H1 (cell line): ENCODE measurements around the gene ARAP3. TPM values are rescaled to one million over a fixed set of nuclear protein-coding genes. Genes with fewer than 3 reads are reported as not detected.

Experiments used
- CTCF ChIA-PET: fragments of 300-600 bp; sonication (Branson Sonifier 250); formaldehyde crosslinking; loops from one replicate; lab custom pipeline; 2021; ENCODE audit not compliant: partially characterized antibody; lab: Charles Lee
- POLR2A ChIA-PET: fragments of 300-600 bp; sonication (Branson Sonifier 250); formaldehyde crosslinking; loops from one replicate; lab custom pipeline; 2021; ENCODE audit warnings: inconsistent platforms; ENCODE audit not compliant: partially characterized antibody; lab: Charles Lee
- DNase-seq, 2 experiments: peaks; one replicate each; pipeline versions ENCODE4 v3.0.0 to v3.0.0-alpha.2; 2010 to 2022; ENCODE audit warnings: low spot score in 2 of 2, low read depth in 1 of 2, mixed read lengths in 1 of 2
- FAIRE-seq: peaks from 2 replicates; lab custom pipeline; 2011; peaks lifted over from hg19 to GRCh38; lab: Jason Lieb, UNC
- H2AFZ ChIP-seq: 2 replicates; pipeline ENCODE4 v1.8.1; 2012; ENCODE audit warnings: low read length, inconsistent platforms
- H2AK5ac ChIP-seq: 2 replicates; pipeline ENCODE4 v1.6.1; 2013; ENCODE audit warnings: low read depth, low read length
- H2BK120ac ChIP-seq: replicated peaks from 2 replicates; pipeline ENCODE3; 2013; ENCODE audit warnings: low read depth, low read length, inconsistent platforms
- H2BK12ac ChIP-seq: 2 replicates; pipeline ENCODE4 v1.6.1; 2013; ENCODE audit warnings: low read depth, low read length
- H2BK15ac ChIP-seq: 2 replicates; pipeline ENCODE4 v1.6.1; 2013; ENCODE audit warnings: low read length
- H2BK20ac ChIP-seq: 2 replicates; pipeline ENCODE4 v1.6.1; 2013; ENCODE audit warnings: low read length
- H2BK5ac ChIP-seq: 2 replicates; pipeline ENCODE4 v1.6.1; 2013; ENCODE audit warnings: low read depth, low read length
- H3K14ac ChIP-seq: 2 replicates; pipeline ENCODE4 v1.6.1; 2013; ENCODE audit warnings: inconsistent platforms; ENCODE audit not compliant: insufficient read length
- H3K18ac ChIP-seq: 2 replicates; pipeline ENCODE4 v1.6.1; 2013; ENCODE audit warnings: low read length; ENCODE audit errors: extremely low read depth
- H3K23ac ChIP-seq: 2 replicates; pipeline ENCODE4 v1.6.1; 2013; ENCODE audit warnings: inconsistent platforms; ENCODE audit not compliant: insufficient read length
- H3K23me2 ChIP-seq: 2 replicates; pipeline ENCODE4 v1.6.1; 2013; ENCODE audit warnings: low read depth, low read length
- H3K27ac ChIP-seq: 2 replicates; pipeline ENCODE4 v1.6.1; 2011; ENCODE audit warnings: low read depth, low read length, inconsistent platforms
- H3K27me3 ChIP-seq, 4 experiments: replicated peaks in 1 of 4; 1 replicate in 1 of 4; 2 replicates in 3 of 4; pipeline versions ENCODE4 v1.6.1 to v1.8.1; 2011 to 2013; ENCODE audit warnings: low read length in 3 of 4, mild to moderate bottlenecking in 3 of 4, inconsistent platforms in 2 of 4, mixed read lengths in 2 of 4, moderate library complexity in 1 of 4; ENCODE audit not compliant: control insufficient read depth in 3 of 4, insufficient read depth in 3 of 4; ENCODE audit errors: extremely low read depth in 1 of 4
- H3K36me3 ChIP-seq, 4 experiments: 2 replicates each; pipeline versions ENCODE4 v1.6.1 to v1.8.1; 2011 to 2013; ENCODE audit warnings: mild to moderate bottlenecking in 4 of 4, low read length in 3 of 4, moderate library complexity in 2 of 4, control low read depth in 1 of 4, inconsistent platforms in 1 of 4; ENCODE audit not compliant: insufficient read depth in 4 of 4, control insufficient read depth in 2 of 4
- H3K4ac ChIP-seq: replicated peaks from 2 replicates; pipeline ENCODE3; 2013; ENCODE audit warnings: low read length, low read depth, mixed read lengths, inconsistent platforms; ENCODE audit not compliant: insufficient read length
- H3K4me1 ChIP-seq, 4 experiments: replicated peaks in 1 of 4; 1 replicate in 1 of 4; 2 replicates in 3 of 4; pipeline versions ENCODE4 v1.6.1 to v1.8.1; 2011 to 2013; ENCODE audit warnings: low read length in 3 of 4, inconsistent platforms in 2 of 4, mixed read lengths in 1 of 4; ENCODE audit not compliant: insufficient read depth in 4 of 4, control insufficient read depth in 3 of 4
- H3K4me2 ChIP-seq, 2 experiments: 2 replicates each; pipeline versions ENCODE4 v1.6.1 to v1.8.1; 2011 to 2013; ENCODE audit warnings: low read depth in 2 of 2, low read length in 2 of 2, control low read depth in 1 of 2, inconsistent platforms in 1 of 2, mild to moderate bottlenecking in 1 of 2; ENCODE audit not compliant: insufficient read depth in 1 of 2
- H3K4me3 ChIP-seq, 4 experiments: fragments of 200-600, 300-600 bp in 1 of 4; sonication (generic), shearing (Covaris generic), sonication (Bioruptor Twin) in 1 of 4; 2 replicates each; pipeline versions ENCODE4 v1.5.1 to v1.8.1; 2011 to 2016; ENCODE audit warnings: low read length in 4 of 4, low read depth in 3 of 4, control low read depth in 2 of 4, inconsistent platforms in 2 of 4, mild to moderate bottlenecking in 2 of 4, mixed read lengths in 1 of 4, moderate library complexity in 1 of 4; ENCODE audit not compliant: insufficient read depth in 2 of 4; ENCODE audit errors: extremely low read depth in 1 of 4
- H3K56ac ChIP-seq: replicated peaks from 2 replicates; pipeline ENCODE3; 2013; ENCODE audit warnings: low read depth, mild to moderate bottlenecking, mixed read lengths, low read length, inconsistent platforms; ENCODE audit not compliant: insufficient read length
- H3K79me1 ChIP-seq: 2 replicates; pipeline ENCODE4 v1.6.1; 2013; ENCODE audit warnings: low read depth, low read length, control low read depth
- H3K79me2 ChIP-seq, 2 experiments: 2 replicates each; pipeline versions ENCODE4 v1.6.1 to v1.8.1; 2012 to 2013; ENCODE audit warnings: low read length in 2 of 2, mild to moderate bottlenecking in 2 of 2, inconsistent platforms in 1 of 2; ENCODE audit not compliant: insufficient read depth in 2 of 2, control insufficient read depth in 1 of 2
- H3K9ac ChIP-seq, 4 experiments: replicated peaks in 1 of 4; 1 replicate in 1 of 4; 2 replicates in 3 of 4; pipeline versions ENCODE4 v1.6.1 to v1.8.1; 2011 to 2013; ENCODE audit warnings: low read depth in 3 of 4, low read length in 3 of 4, control low read depth in 2 of 4, mild to moderate bottlenecking in 2 of 4, moderate library complexity in 2 of 4, inconsistent platforms in 1 of 4; ENCODE audit errors: extremely low read depth in 1 of 4
- H3K9me3 ChIP-seq, 2 experiments: 2 replicates each; pipeline versions ENCODE4 v1.6.1 to v1.8.1; 2012 to 2013; ENCODE audit warnings: mild to moderate bottlenecking in 2 of 2, moderate library complexity in 2 of 2, control low read depth in 1 of 2, inconsistent platforms in 1 of 2, low read depth in 1 of 2, low read length in 1 of 2, mixed read lengths in 1 of 2; ENCODE audit not compliant: insufficient read depth in 2 of 2
- H4K20me1 ChIP-seq, 2 experiments: replicated peaks in 1 of 2; 2 replicates each; pipeline versions ENCODE3 to v1.8.1; 2011 to 2013; ENCODE audit warnings: inconsistent platforms in 2 of 2, low read length in 2 of 2, mild to moderate bottlenecking in 1 of 2; ENCODE audit not compliant: insufficient read depth in 2 of 2, control insufficient read depth in 1 of 2
- H4K5ac ChIP-seq: 2 replicates; pipeline ENCODE4 v1.6.1; 2013; ENCODE audit warnings: low read length, low read depth, mixed read lengths, inconsistent platforms; ENCODE audit not compliant: insufficient read length
- H4K8ac ChIP-seq: 2 replicates; pipeline ENCODE4 v1.8.0; 2013; ENCODE audit warnings: mild to moderate bottlenecking, moderate library complexity, low read length, inconsistent platforms; ENCODE audit not compliant: insufficient read depth; ENCODE audit errors: extremely low read depth
- H4K91ac ChIP-seq: replicated peaks from 2 replicates; pipeline ENCODE3; 2013; ENCODE audit warnings: low read length, mixed read lengths, inconsistent platforms; ENCODE audit not compliant: insufficient read length
- CHD1 ChIP-seq: IDR thresholded peaks from 2 replicates; pipeline ENCODE4 v1.6.1; 2012; ENCODE audit warnings: low read depth, low read length, improper control_type of control experiment
- GABPA ChIP-seq: IDR thresholded peaks from 2 replicates; pipeline ENCODE4 v1.6.1; 2011; ENCODE audit warnings: mild to moderate bottlenecking, low read length, moderate library complexity, borderline replicate concordance; ENCODE audit not compliant: insufficient read depth
- GTF2F1 ChIP-seq: IDR thresholded peaks from 2 replicates; pipeline ENCODE4 v1.6.1; 2012; ENCODE audit warnings: low read depth, low read length, improper control_type of control experiment, borderline replicate concordance
- MAFK ChIP-seq: IDR thresholded peaks from 2 replicates; pipeline ENCODE4 v1.6.1; 2012; ENCODE audit warnings: low read depth, mild to moderate bottlenecking, improper control_type of control experiment, low read length
- NANOG ChIP-seq: IDR thresholded peaks from 2 replicates; pipeline ENCODE4 v1.6.1; 2011; ENCODE audit warnings: low read length, low read depth, mild to moderate bottlenecking, inconsistent platforms; ENCODE audit not compliant: insufficient read depth, poor library complexity, severe bottlenecking
- POLR2AphosphoS5 ChIP-seq: IDR thresholded peaks from 2 replicates; pipeline ENCODE4 v1.6.1; 2011; ENCODE audit warnings: low read depth, low read length
- RAD21 ChIP-seq, 2 experiments: IDR thresholded peaks in 1 of 2; conservative IDR thresholded peaks in 1 of 2; 2 replicates each; pipeline ENCODE4 v1.6.1; 2011; ENCODE audit warnings: low read depth in 2 of 2, low read length in 2 of 2, improper control_type of control experiment in 1 of 2, inconsistent platforms in 1 of 2, mild to moderate bottlenecking in 1 of 2, moderate library complexity in 1 of 2
- RBBP5 ChIP-seq: IDR thresholded peaks from 2 replicates; pipeline ENCODE4 v1.7.1; 2012; ENCODE audit warnings: low read depth, mild to moderate bottlenecking, inconsistent platforms, low read length, moderate library complexity, borderline replicate concordance
- SAP30 ChIP-seq: fragments of 300-600 bp; sonication (generic); IDR thresholded peaks from 2 replicates; pipeline ENCODE4 v1.7.1; 2012; ENCODE audit warnings: low read length, moderate library complexity, mild to moderate bottlenecking, inconsistent platforms; ENCODE audit not compliant: insufficient read depth, insufficient replicate concordance
- SP4 ChIP-seq: IDR thresholded peaks from 2 replicates; pipeline ENCODE4 v1.6.1; 2012; ENCODE audit warnings: low read length, inconsistent platforms
- TBP ChIP-seq: IDR thresholded peaks from 2 replicates; pipeline ENCODE4 v1.6.1; 2011; ENCODE audit warnings: low read depth, low read length, improper control_type of control experiment
- WGBS, 2 experiments: shearing (Covaris generic) in 1 of 2; methylation state at CpG; one replicate each; pipeline versions ENCODE4 v1.1.6 to v1.1.7; 2013 to 2015; ENCODE audit warnings: low lambda C conversion rate in 2 of 2, mixed read lengths in 2 of 2, inconsistent platforms in 1 of 2, low coverage in 1 of 2, missing lambda C conversion rate in 1 of 2; ENCODE audit not compliant: insufficient replicate concordance in 2 of 2, insufficient coverage in 1 of 2, insufficient read length in 1 of 2; ENCODE audit errors: extremely low coverage in 1 of 2, missing lambda C conversion rate in 1 of 2; 5-methylcytosine and 5-hydroxymethylcytosine counted together
- polyA plus RNA-seq, 7 experiments: library from polyadenylated mRNA; depleted of rRNA in 3 of 7; stranded (reverse) in 5 of 7; unstranded in 2 of 7; fragments of >200 nt in 5 of 7; fragments of 200-250 nt in 2 of 7; gene quantifications; 1 replicate in 5 of 7; 2 replicates in 1 of 7; 4 replicates in 1 of 7; pipeline versions ENCODE4 v1.2.1 to v1.2.3, GENCODE V29; 2011 to 2013; ENCODE audit warnings: missing spikeins in 2 of 7, mixed read lengths in 2 of 7
- total RNA-seq: library from RNA; stranded (reverse); fragmentation: NEBNext Ultra II Directional; extraction: Animal tissue kit (Norgen Biotek cat#: 25700); gene quantifications from 2 replicates; pipeline ENCODE4 v1.2.1, GENCODE V29; 2021
- TF ChIP-seq, protein P1 (sequence below): IDR thresholded peaks from 2 replicates; pipeline ENCODE4 v1.6.1; 2011; ENCODE audit warnings: low read length, improper control_type of control experiment

Gene ARAP3
- total and polyA plus RNA-seq, 2 of the 8 experiments (the other 6 are each of a cell fraction or from before 2014, with no cell fraction given), result 14.4 to 48.6 TPM

DNA sequence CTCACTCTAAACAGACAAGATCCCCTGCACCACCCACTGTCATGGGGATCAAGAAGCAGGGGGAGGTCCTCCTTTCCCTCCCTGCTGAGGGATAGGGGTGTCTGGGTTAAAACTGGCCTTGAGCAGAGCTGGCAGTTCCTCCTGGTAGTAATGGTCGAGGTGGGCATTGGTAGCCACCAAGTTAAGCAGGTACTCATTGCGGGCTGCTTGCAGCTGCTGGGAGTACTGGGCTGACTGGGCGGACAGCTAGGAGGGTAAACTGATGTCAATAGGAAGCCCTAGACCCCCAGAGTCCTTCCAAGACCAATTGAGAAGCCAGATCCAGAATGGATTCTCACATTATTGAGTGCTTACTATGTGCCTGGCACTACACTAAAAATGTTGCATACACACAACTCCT lies 34.2 kb downstream of the ARAP3 start:
- Histone ChIP-seq H3K79me2 (no peaks in the 10 kb centered on the region), H3K9me3 (no peaks in the 10 kb centered on the region), H2BK120ac (no peak overlapping the region), H3K36me3 (peaks cover 0 to 14% (median 5%) of the 10 kb centered on the region in 4 experiments; a peak in 3 of 8 replicates), H3K14ac (no peak overlapping the region), H2BK15ac (no peak overlapping the region), H3K4me3 (no peak overlapping the region), H3K9ac (no peak overlapping the region), H3K79me1 (peaks cover 3% of the 10 kb centered on the region; the same call in 1 of the 2 replicates), H3K4me1 (peaks cover 2 to 8% (median 6%) of the 10 kb centered on the region in 4 experiments; a peak in 6 of 7 replicates), H3K4me2 (no peak overlapping the region), H2BK5ac (no peak overlapping the region), H4K8ac (no peak overlapping the region), H3K18ac (no peak overlapping the region), H2BK20ac (no peak overlapping the region), H3K27me3 (no peaks in the 10 kb centered on the region; a peak in 1 of 7 replicates), H3K23ac (no peak overlapping the region), H2AK5ac (no peak overlapping the region), H4K91ac (no peak overlapping the region), H3K27ac (no peak overlapping the region), H3K23me2 (peaks cover 3% of the 10 kb centered on the region; the same call in 1 of the 2 replicates), H4K20me1 (peaks cover 0 to 2% of the 10 kb centered on the region in 2 experiments), H2AFZ (no peak overlapping the region), H3K4ac (no peak overlapping the region), H2BK12ac (no peak overlapping the region), H4K5ac (no peak overlapping the region), H3K56ac (no peak overlapping the region)
- ChIA-PET CTCF (interaction anchor here (0.9 to 4.2 kb wide), 5 partner anchors 10 to 113 kb away, joined by 3 to 21 read pairs (median 9); no protein-coding TSS in a partner anchor), POLR2A (interaction anchor here (1.4 to 7.3 kb wide), 2 partner anchors 10 kb away, joined by 8 to 96 read pairs; partner anchors contain the start of genes HDAC3 and RELL2)
- DNase-seq (no peak), FAIRE-seq (no peak)
- WGBS, 2 experiments, result 79% methylated on average over 3 of the region's 3 CpGs; no CpG with 5 or more reads in 1 of the 2 experiments
- TF ChIP-seq POLR2AphosphoS5, result no peak
- TF ChIP-seq RBBP5, result no peak
- TF ChIP-seq RAD21 (IDR thresholded peaks at IDR 0.05 in 1 of 2, conservative IDR thresholded peaks at IDR 0.05 in 1 of 2; ENCODE audit: low read depth in 2 of 2, low read length in 2 of 2), result no peak
- TF ChIP-seq SAP30, result no peak
- no peak for TF ChIP-seq MAFK
- TF ChIP-seq SP4, result no peak
- TF ChIP-seq TBP, result no peak
- TF ChIP-seq, protein P1, sequence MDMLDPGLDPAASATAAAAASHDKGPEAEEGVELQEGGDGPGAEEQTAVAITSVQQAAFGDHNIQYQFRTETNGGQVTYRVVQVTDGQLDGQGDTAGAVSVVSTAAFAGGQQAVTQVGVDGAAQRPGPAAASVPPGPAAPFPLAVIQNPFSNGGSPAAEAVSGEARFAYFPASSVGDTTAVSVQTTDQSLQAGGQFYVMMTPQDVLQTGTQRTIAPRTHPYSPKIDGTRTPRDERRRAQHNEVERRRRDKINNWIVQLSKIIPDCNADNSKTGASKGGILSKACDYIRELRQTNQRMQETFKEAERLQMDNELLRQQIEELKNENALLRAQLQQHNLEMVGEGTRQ, result no peak
- no peak for TF ChIP-seq GABPA
- no peak for TF ChIP-seq NANOG
- no peak for TF ChIP-seq GTF2F1
- TF ChIP-seq CHD1, result no peak
